HEK293 (cell line): Measurements from ENCODE around the gene ACTR1A.

Source experiments
- BCL6B ChIP-seq: fragments of 450-650 bp; formaldehyde crosslinking; IDR thresholded peaks from 2 replicates; pipeline ENCODE4 v1.5.1; 2017; ENCODE audit warnings: missing biosample characterization, missing genetic modification characterization
- GLI2 ChIP-seq: fragments of 450-650 bp; formaldehyde crosslinking; IDR thresholded peaks from 2 replicates; pipeline ENCODE4; 2017; ENCODE audit warnings: missing biosample characterization, missing genetic modification characterization, low read depth, borderline replicate concordance
- OVOL3 ChIP-seq: fragments of 450-650 bp; formaldehyde crosslinking; IDR thresholded peaks from 2 replicates; pipeline ENCODE4 v1.5.1; 2016; ENCODE audit warnings: missing biosample characterization, missing genetic modification characterization
- PATZ1 ChIP-seq: fragments of 450-650 bp; formaldehyde crosslinking; IDR thresholded peaks from 2 replicates; pipeline ENCODE4 v1.5.1; 2016; ENCODE audit warnings: missing biosample characterization, missing genetic modification characterization
- YY2 ChIP-seq: fragments of 450-650 bp; formaldehyde crosslinking; IDR thresholded peaks from 2 replicates; pipeline ENCODE4 v1.5.1; 2016; ENCODE audit warnings: missing biosample characterization, missing genetic modification characterization
- ZBTB11 ChIP-seq: fragments of 450-650 bp; formaldehyde crosslinking; conservative IDR thresholded peaks from 2 replicates; pipeline ENCODE4 v1.5.1; 2016; ENCODE audit warnings: low read depth, missing biosample characterization, missing genetic modification characterization
- ZBTB44 ChIP-seq: fragments of 450-650 bp; IDR thresholded peaks from 2 replicates; pipeline ENCODE4 v1.5.1; 2018; ENCODE audit warnings: missing biosample characterization, mild to moderate bottlenecking, missing genetic modification characterization
- ZEB2 ChIP-seq: fragments of 450-650 bp; formaldehyde crosslinking; IDR thresholded peaks from 2 replicates; pipeline ENCODE4 v1.5.1; 2016; ENCODE audit warnings: missing biosample characterization, missing genetic modification characterization
- ZFP3 ChIP-seq: fragments of 450-650 bp; formaldehyde crosslinking; IDR thresholded peaks from 2 replicates; pipeline ENCODE4 v1.5.1; 2016; ENCODE audit warnings: low read depth, missing biosample characterization, missing genetic modification characterization
- ZNF169 ChIP-seq: fragments of 450-650 bp; formaldehyde crosslinking; IDR thresholded peaks from 2 replicates; pipeline ENCODE4 v1.5.1; 2016; ENCODE audit warnings: missing biosample characterization, missing genetic modification characterization
- ZNF18 ChIP-seq: fragments of 450-650 bp; formaldehyde crosslinking; IDR thresholded peaks from 2 replicates; pipeline ENCODE4 v1.5.1; 2016; ENCODE audit warnings: missing biosample characterization, missing genetic modification characterization
- ZNF223 ChIP-seq: fragments of 450-650 bp; formaldehyde crosslinking; IDR thresholded peaks from 2 replicates; pipeline ENCODE4 v1.5.1; 2016; ENCODE audit warnings: missing biosample characterization, missing genetic modification characterization
- ZNF239 ChIP-seq: fragments of 450-650 bp; formaldehyde crosslinking; IDR thresholded peaks from 2 replicates; pipeline ENCODE4 v1.5.1; 2016; ENCODE audit warnings: missing biosample characterization, missing genetic modification characterization
- ZNF280D ChIP-seq: fragments of 450-650 bp; formaldehyde crosslinking; IDR thresholded peaks from 2 replicates; pipeline ENCODE4 v1.5.1; 2016; ENCODE audit warnings: missing biosample characterization, missing genetic modification characterization
- ZNF341 ChIP-seq: fragments of 450-650 bp; formaldehyde crosslinking; IDR thresholded peaks from 2 replicates; pipeline ENCODE4; 2016; ENCODE audit warnings: low read depth, missing biosample characterization, missing genetic modification characterization
- ZNF362 ChIP-seq: fragments of 450-650 bp; formaldehyde crosslinking; IDR thresholded peaks from 2 replicates; pipeline ENCODE4 v1.5.1; 2016; ENCODE audit warnings: missing biosample characterization, missing genetic modification characterization
- ZNF449 ChIP-seq: fragments of 450-650 bp; formaldehyde crosslinking; IDR thresholded peaks from 2 replicates; pipeline ENCODE4 v1.5.1; 2017; ENCODE audit warnings: missing biosample characterization, mild to moderate bottlenecking, missing genetic modification characterization, moderate library complexity
- ZNF514 ChIP-seq: fragments of 450-650 bp; formaldehyde crosslinking; IDR thresholded peaks from 2 replicates; pipeline ENCODE4 v1.5.1; 2016; ENCODE audit warnings: missing biosample characterization, missing genetic modification characterization
- ZNF544 ChIP-seq: fragments of 450-650 bp; formaldehyde crosslinking; IDR thresholded peaks from 2 replicates; pipeline ENCODE4 v1.5.0; 2017; ENCODE audit warnings: missing biosample characterization, missing genetic modification characterization
- ZNF76 ChIP-seq: fragments of 450-650 bp; formaldehyde crosslinking; IDR thresholded peaks from 2 replicates; pipeline ENCODE4; 2016; ENCODE audit warnings: low read depth, missing biosample characterization, missing genetic modification characterization, borderline replicate concordance

ACTR1A gene

GRCh38 chr10:102504179-102504975 lies 1.9 kb upstream of the ACTR1A start (continued):
- TF ChIP-seq ZEB2, result peak; percentile 67
- no peak for TF ChIP-seq ZNF280D
- no peak for TF ChIP-seq ZFP3 (tag by site-specific recombination)
- TF ChIP-seq ZNF341 (tag by site-specific recombination), result peak; percentile 85
- TF ChIP-seq ZNF544 (tag by site-specific recombination), result no peak
- peak; percentile 37; the same call in 1 of the 2 replicates for TF ChIP-seq OVOL3 (tag by site-specific recombination)
- TF ChIP-seq GLI2 (tag by site-specific recombination), result no peak
- no peak for TF ChIP-seq ZBTB44 (tag by site-specific recombination)
- no peak for TF ChIP-seq ZNF169 (tag by site-specific recombination)
- TF ChIP-seq ZBTB11 (tag by site-specific recombination), result peak; percentile 53
- 0 out of 2 replicates have a peak, but pooled peaks have one; percentile 44 for TF ChIP-seq ZNF76 (tag by site-specific recombination)
- TF ChIP-seq ZNF223, result 0 out of 2 replicates have a peak, but pooled peaks have one; percentile 33
- TF ChIP-seq ZNF362, result no peak
- TF ChIP-seq PATZ1 (tag by site-specific recombination), result peak; percentile 97
- TF ChIP-seq ZNF449 (tag by site-specific recombination), result no peak
- no peak; the same call in 1 of the 2 replicates for TF ChIP-seq YY2 (tag by site-specific recombination)
- TF ChIP-seq ZNF514 (tag by site-specific recombination), result no peak
- TF ChIP-seq BCL6B (tag by site-specific recombination), result no peak
- no peak for TF ChIP-seq ZNF239 (tag by site-specific recombination)
- TF ChIP-seq ZNF18 (tag by site-specific recombination), result no peak
